ENCODE measurements around the gene SUFU. TPM values are rescaled to one million over a fixed set of nuclear protein-coding genes. Genes with fewer than 3 reads are reported as not detected.

The SUFU gene
- total and polyA plus RNA-seq, 2 experiments from 2014 or later: 2.8 to 5.6 TPM

GRCh38 chr10:102644066-102644645 lies 140.4 kb downstream of the SUFU start, which contains the start of gene TRIM8 (continued):
- no peak for TF ChIP-seq EZH2phosphoT487 (IDR thresholded peaks at IDR 0.05; ENCODE audit: unreplicated experiment)
- TF ChIP-seq STAT1 (IDR thresholded peaks at IDR 0.05; ENCODE audit: unreplicated experiment): no peak
- no peak for TF ChIP-seq ETS1 (IDR thresholded peaks at IDR 0.05)
- no peak for TF ChIP-seq JUNB (IDR thresholded peaks at IDR 0.05; ENCODE audit: unreplicated experiment)
- TF ChIP-seq NANOG (IDR thresholded peaks at IDR 0.05; ENCODE audit: borderline replicate concordance): no peak
- TF ChIP-seq ZNF331 (CRISPR knock-in tag; IDR thresholded peaks at IDR 0.05; ENCODE audit: low read depth): no peak

GRCh38 chr10:102644646-102645387 lies 141.0 kb downstream of the SUFU start:
- Histone ChIP-seq H2AFZ (peak overlapping the region; percentile 47), H3K4me2 (peak overlapping the region; percentile 95), H3K27ac (ENCODE audit: low read depth) (peak overlapping the region; percentile 69; the same call in 1 of the 2 replicates), H3K9me2 (ENCODE audit: insufficient read depth) (no peaks in the 10 kb centered on the region), H3K36me3 (ENCODE audit: insufficient read depth) (no peaks in the 10 kb centered on the region), H4K20me1 (replicated peaks; ENCODE audit: insufficient read depth) (peaks cover 13% of the 10 kb centered on the region; the same call in 1 of the 2 replicates), H3K27me3 (ENCODE audit: insufficient read depth) (0 out of 2 replicates have a peak, but pooled peaks cover 3% of the 10 kb centered on the region), H3K79me2 (replicated peaks; ENCODE audit: insufficient read depth) (peaks cover 46% of the 10 kb centered on the region), H3F3A (replicated peaks; ENCODE audit: low read depth) (peaks cover 12% of the 10 kb centered on the region; the same call in 1 of the 2 replicates), H3K4me3 (peak overlapping the region; percentile 86), H3K4me1 (ENCODE audit: insufficient read depth) (peaks cover 23% of the 10 kb centered on the region)
- Mint-ChIP-seq H3K27ac (no peak overlapping the region; the same call in 1 of the 2 replicates), H3K4me3 (peak overlapping the region; percentile 95), H3K36me3 (ENCODE audit: low read depth) (no peaks in the 10 kb centered on the region; the same call in 2 of the 3 replicates), H3K4me1 (peaks cover 34% of the 10 kb centered on the region), H3K27me3 (ENCODE audit: insufficient read depth, low read depth, poor library complexity) (peaks cover 25% of the 10 kb centered on the region), H3K9me3 (no peaks in the 10 kb centered on the region)
- ATAC-seq (peak; percentile 49), DNase-seq (ENCODE audit: low spot score) (peak; percentile 89)
- TF ChIP-seq CREB1 (CRISPR knock-in tag; IDR thresholded peaks at IDR 0.05; ENCODE audit: low read depth): peak; percentile 50
- no peak for TF ChIP-seq NANOG (IDR thresholded peaks at IDR 0.05; ENCODE audit: borderline replicate concordance)
- TF ChIP-seq ZNF462 (CRISPR knock-in tag; IDR thresholded peaks at IDR 0.05): no peak
- no peak; the same call in 1 of the 2 replicates for TF ChIP-seq ETS1 (IDR thresholded peaks at IDR 0.05)
- TF ChIP-seq STAT1 (IDR thresholded peaks at IDR 0.05; ENCODE audit: unreplicated experiment): no peak
- TF ChIP-seq EZH2phosphoT487 (IDR thresholded peaks at IDR 0.05; ENCODE audit: unreplicated experiment): no peak
- no peak for TF ChIP-seq EZH2 (IDR thresholded peaks at IDR 0.05; ENCODE audit: low read depth, unreplicated experiment)
- TF ChIP-seq JUNB (IDR thresholded peaks at IDR 0.05; ENCODE audit: unreplicated experiment): no peak
- TF ChIP-seq ZNF331 (CRISPR knock-in tag; IDR thresholded peaks at IDR 0.05; ENCODE audit: low read depth): no peak
- no peak for TF ChIP-seq REST (IDR thresholded peaks at IDR 0.05; ENCODE audit: unreplicated experiment)
